ENCODE measurements around the gene ALDH16A1. TPM values are rescaled to one million over a fixed set of nuclear protein-coding genes. Genes with fewer than 3 reads are reported as not detected.

The ALDH16A1 gene
- total and polyA plus RNA-seq, 2 donors (not counting 3 experiments of a cell fraction or from before 2014, with no cell fraction given), result 27.6 to 33.2 TPM

- FAIRE-seq, result no peak
- CTCF ChIA-PET, result interaction anchor here (2.1 to 2.4 kb wide), 2 partner anchors 9 to 18 kb away, joined by 7 to 10 read pairs; no protein-coding TSS in a partner anchor
- BruUV-seq (replicated peaks), result no TSS peak
Observed at GRCh38 chr19:49425178-49425577, 27.8 kb upstream of the ALDH16A1 start, which contains the start of gene GFY. Gene GFY, plus strand, starts transcription at chr19:49425388. Its CDS starts 1,043 bp downstream, at chr19:49426431.

GRCh38 chr19:49425922-49426592 is 27.0 kb upstream of the ALDH16A1 start:
- H3K9me3 ChIP-seq (replicated peaks; ENCODE audit: control insufficient read depth, insufficient read depth, low read length), result no peaks in the 10 kb centered on the region
- no peak overlapping the region for H3K4me3 ChIP-seq (replicated peaks in 1 of 3; ENCODE audit: insufficient read depth in 1 of 3, low read depth in 1 of 3, low read length in 3 of 3)
- no peak overlapping the region for H3K4me2 ChIP-seq (ENCODE audit: insufficient read depth, low read length)
- no peak overlapping the region for H3K9ac ChIP-seq (replicated peaks; ENCODE audit: extremely low read depth, insufficient read depth, low read length)
- H3K9me1 ChIP-seq (replicated peaks; ENCODE audit: control insufficient read depth, extremely low read depth, insufficient read depth, low read length), result no peaks in the 10 kb centered on the region
- ChIA-PET CTCF (interaction anchor here (2.1 to 2.4 kb wide), 2 partner anchors 10 to 17 kb away, joined by 7 to 10 read pairs; no protein-coding TSS in a partner anchor), POLR2A (no interaction called here)
- no peaks in the 10 kb centered on the region for H3K79me2 ChIP-seq (ENCODE audit: control insufficient read depth, insufficient read depth, low read length)
- intact Hi-C loops (cut with micrococcal nuclease), result no loop called here
- FAIRE-seq, result no peak
- H2AFZ ChIP-seq (ENCODE audit: low read depth, low read length), result no peak overlapping the region
- H4K20me1 ChIP-seq (replicated peaks; ENCODE audit: control insufficient read depth, extremely low read depth, insufficient read depth, low read length), result no peaks in the 10 kb centered on the region
- dilution Hi-C loops (cut with MboI; ENCODE audit: extremely low pct_ligation_motif_present, low sequenced_read_pairs), result no loop called here
- no TSS peak for BruUV-seq (replicated peaks)
- DNase-seq (ENCODE audit: low read depth, low spot score), result no peak
- H3K36me3 ChIP-seq (ENCODE audit: control insufficient read depth in 2 of 2, extremely low read depth in 1 of 2, insufficient read depth in 2 of 2, low read length in 2 of 2), result no peaks in the 10 kb centered on the region
- H3K27ac ChIP-seq (ENCODE audit: insufficient read depth, low read depth, low read length), result no peak overlapping the region
- TF ChIP-seq POLR2A (IDR thresholded peaks at IDR 0.05; ENCODE audit: low read depth, low read length) (no peak), MAX (IDR thresholded peaks at IDR 0.05; ENCODE audit: insufficient read depth, insufficient read length) (no peak), EZH2 (IDR thresholded peaks at IDR 0.05; ENCODE audit: borderline replicate concordance, low read depth, low read length, severe bottlenecking) (no peak), JUN (IDR thresholded peaks at IDR 0.05; ENCODE audit: borderline replicate concordance, insufficient read depth, insufficient read length, low read depth) (no peak), MYC (IDR thresholded peaks at IDR 0.05; ENCODE audit: low read depth, low read length) (no peak), FOS (IDR thresholded peaks at IDR 0.05; ENCODE audit: borderline replicate concordance, insufficient read depth, low read length) (no peak), GATA2 (IDR thresholded peaks at IDR 0.05; ENCODE audit: insufficient read depth, insufficient read length, low read depth, low read length) (no peak), POLR2AphosphoS5 (IDR thresholded peaks at IDR 0.05; ENCODE audit: insufficient read depth, low read depth, low read length) (no peak), CTCF (IDR thresholded peaks at IDR 0.05; ENCODE audit: extremely low read depth in 1 of 2, insufficient read depth in 1 of 2, low read depth in 1 of 2, low read length in 2 of 2) (no peak)
- peaks cover 80 to 86% of the 10 kb centered on the region in 2 experiments for H3K27me3 ChIP-seq (ENCODE audit: control insufficient read depth in 2 of 2, insufficient read depth in 2 of 2, low read length in 2 of 2)
- no peaks in the 10 kb centered on the region for H3K4me1 ChIP-seq (ENCODE audit: control insufficient read depth, extremely low read depth, insufficient read depth, low read length)

More at GRCh38 chr19:49425178-49425577, 27.8 kb upstream of the ALDH16A1 start, which contains the start of gene GFY:
- H3K4me2 ChIP-seq (ENCODE audit: insufficient read depth, low read length), result no peak within 1 kb of the TSS
- no peak for DNase-seq (ENCODE audit: low read depth, low spot score)
- H3K27me3 ChIP-seq (ENCODE audit: control insufficient read depth in 2 of 2, insufficient read depth in 2 of 2, low read length in 2 of 2), result peaks cover 81 to 92% of the 10 kb centered on the region in 2 experiments
- H2AFZ ChIP-seq (ENCODE audit: low read depth, low read length), result no peak within 1 kb of the TSS
- no peak for TF ChIP-seq EZH2 (IDR thresholded peaks at IDR 0.05; ENCODE audit: borderline replicate concordance, low read depth, low read length, severe bottlenecking)
- TF ChIP-seq POLR2A (IDR thresholded peaks at IDR 0.05; ENCODE audit: low read depth, low read length), result no peak
- no peak within 1 kb of the TSS for H3K9ac ChIP-seq (replicated peaks; ENCODE audit: extremely low read depth, insufficient read depth, low read length)
- intact Hi-C loops (cut with micrococcal nuclease) (no loop called here), dilution Hi-C loops (cut with MboI; ENCODE audit: extremely low pct_ligation_motif_present, low sequenced_read_pairs) (no loop called here)
- no peaks in the 10 kb centered on the region for H3K79me2 ChIP-seq (ENCODE audit: control insufficient read depth, insufficient read depth, low read length)
- H3K9me1 ChIP-seq (replicated peaks; ENCODE audit: control insufficient read depth, extremely low read depth, insufficient read depth, low read length), result no peaks in the 10 kb centered on the region
- H4K20me1 ChIP-seq (replicated peaks; ENCODE audit: control insufficient read depth, extremely low read depth, insufficient read depth, low read length), result no peaks in the 10 kb centered on the region
- H3K4me3 ChIP-seq (replicated peaks in 1 of 3; ENCODE audit: insufficient read depth in 1 of 3, low read depth in 1 of 3, low read length in 3 of 3), result no peak within 1 kb of the TSS
- POLR2A ChIA-PET, result no interaction called here
- H3K9me3 ChIP-seq (replicated peaks; ENCODE audit: control insufficient read depth, insufficient read depth, low read length), result no peaks in the 10 kb centered on the region
- H3K27ac ChIP-seq (ENCODE audit: insufficient read depth, low read depth, low read length), result no peak within 1 kb of the TSS
- no peaks in the 10 kb centered on the region for H3K36me3 ChIP-seq (ENCODE audit: control insufficient read depth in 2 of 2, extremely low read depth in 1 of 2, insufficient read depth in 2 of 2, low read length in 2 of 2)
- no peaks in the 10 kb centered on the region for H3K4me1 ChIP-seq (ENCODE audit: control insufficient read depth, extremely low read depth, insufficient read depth, low read length)
